H1 (cell line): Measurements from ENCODE around the gene NTMT1. TPM values are rescaled to one million over a fixed set of nuclear protein-coding genes. Genes with fewer than 3 reads are reported as not detected.

ENCODE experiments used
- EP300 ChIP-seq, 2 experiments: IDR thresholded peaks; 1 replicate in 1 of 2; 2 replicates in 1 of 2; pipeline ENCODE4 v1.6.1; 2011 to 2012; ENCODE audit warnings: low read depth in 2 of 2, low read length in 2 of 2, mild to moderate bottlenecking in 2 of 2, borderline replicate concordance in 1 of 2, inconsistent platforms in 1 of 2, moderate library complexity in 1 of 2
- polyA plus RNA-seq, 7 experiments: library from polyadenylated mRNA; depleted of rRNA in 3 of 7; stranded (reverse) in 5 of 7; unstranded in 2 of 7; fragments of >200 nt in 5 of 7; fragments of 200-250 nt in 2 of 7; gene quantifications; 1 replicate in 5 of 7; 2 replicates in 1 of 7; 4 replicates in 1 of 7; pipeline versions ENCODE4 v1.2.1 to v1.2.3, GENCODE V29; 2011 to 2013; ENCODE audit warnings: missing spikeins in 2 of 7, mixed read lengths in 2 of 7
- total RNA-seq: library from RNA; stranded (reverse); fragmentation: NEBNext Ultra II Directional; extraction: Animal tissue kit (Norgen Biotek cat#: 25700); gene quantifications from 2 replicates; pipeline ENCODE4 v1.2.1, GENCODE V29; 2021

NTMT1 gene
- total and polyA plus RNA-seq, 2 of the 8 experiments (the other 6 are each of a cell fraction or from before 2014, with no cell fraction given), result 66.8 to 70.2 TPM

GRCh38 chr9:129656795-129657390 is 30.9 kb downstream of the NTMT1 start (continued):
- no peak for TF ChIP-seq EP300 (IDR thresholded peaks at IDR 0.05; ENCODE audit: borderline replicate concordance in 1 of 2, low read depth in 2 of 2, low read length in 2 of 2)
